ENCODE measurements around the gene RSPO3. TPM values are rescaled to one million over a fixed set of nuclear protein-coding genes. Genes with fewer than 3 reads are reported as not detected.

RSPO3 gene
- total RNA-seq, 1 experiment from 2014 or later, result not detected

GRCh38 chr6:127199470-127199869, 81.0 kb downstream of the RSPO3 start:
- DNase-seq (ENCODE audit: low read depth, low spot score) (no peak), ATAC-seq (no peak)
- POLR2A ChIA-PET, result no interaction called here
- BruUV-seq (replicated peaks), result no TSS peak
- intact Hi-C loops (cut with micrococcal nuclease), result no loop called here
- H3K4me2 ChIP-seq (ENCODE audit: low read length), result no peak overlapping the region
- no peak overlapping the region for H3K27ac ChIP-seq (ENCODE audit: low read depth, low read length)
- TF ChIP-seq YY1 (IDR thresholded peaks at IDR 0.05; ENCODE audit: extremely low read depth, insufficient replicate concordance, low read depth, low read length), result no peak
- no peak for TF ChIP-seq CBX3 (IDR thresholded peaks at IDR 0.05; ENCODE audit: low read depth)
- TF ChIP-seq EGR1 (IDR thresholded peaks at IDR 0.05; ENCODE audit: low read depth), result no peak
- no peak for TF ChIP-seq ZFX (IDR thresholded peaks at IDR 0.05)
- H3K4me1 ChIP-seq (ENCODE audit: control insufficient read depth in 1 of 2, insufficient read depth in 2 of 2, low read length in 2 of 2), result peaks cover 0 to 4% of the 10 kb centered on the region in 2 experiments; a peak in 1 of 4 replicates
- H3K9ac ChIP-seq (ENCODE audit: low read length), result no peak overlapping the region
- no peak overlapping the region for H2AFZ ChIP-seq (ENCODE audit: low read depth, low read length, poor library complexity, severe bottlenecking)
- no peaks in the 10 kb centered on the region for H3K36me3 ChIP-seq (ENCODE audit: control insufficient read depth in 1 of 2, insufficient read depth in 2 of 2, low read length in 2 of 2)
- H3K4me3 ChIP-seq (replicated peaks in 1 of 2; ENCODE audit: low read depth in 1 of 2, low read length in 2 of 2), result no peak overlapping the region
- no peaks in the 10 kb centered on the region for H3K27me3 ChIP-seq (ENCODE audit: insufficient read depth, low read length)
- H3K9me3 ChIP-seq (ENCODE audit: control insufficient read depth in 1 of 2, insufficient read depth in 1 of 2, low read depth in 1 of 2, low read length in 2 of 2), result no peaks in the 10 kb centered on the region
- RAD21 ChIA-PET (ENCODE audit: low non-redundant PET in 1 of 2, low total read pairs in 2 of 2, uncharacterized antibody in 2 of 2, unreplicated experiment in 2 of 2), result no interaction called here
- no peaks in the 10 kb centered on the region for H3K9me2 ChIP-seq (ENCODE audit: insufficient read depth)
- no peaks in the 10 kb centered on the region for H3K79me2 ChIP-seq (ENCODE audit: insufficient read depth, low read length)
- CTCF ChIA-PET, result no interaction called here
- no peaks in the 10 kb centered on the region for H4K20me1 ChIP-seq (ENCODE audit: insufficient read depth)

- peaks cover 0 to 4% of the 10 kb centered on the region in 2 experiments; a peak in 1 of 4 replicates for H3K4me1 ChIP-seq (ENCODE audit: control insufficient read depth in 1 of 2, insufficient read depth in 2 of 2, low read length in 2 of 2)
- no peak overlapping the region for H3K9ac ChIP-seq (ENCODE audit: low read length)
- no peaks in the 10 kb centered on the region for H3K36me3 ChIP-seq (ENCODE audit: control insufficient read depth in 1 of 2, insufficient read depth in 2 of 2, low read length in 2 of 2)
- RAD21 ChIA-PET (ENCODE audit: low non-redundant PET in 1 of 2, low total read pairs in 2 of 2, uncharacterized antibody in 2 of 2, unreplicated experiment in 2 of 2), result no interaction called here
- H3K27ac ChIP-seq (ENCODE audit: low read depth, low read length), result no peak overlapping the region
- no peaks in the 10 kb centered on the region for H3K27me3 ChIP-seq (ENCODE audit: insufficient read depth, low read length)
- intact Hi-C loops (cut with micrococcal nuclease), result no loop called here
- no peaks in the 10 kb centered on the region for H3K9me2 ChIP-seq (ENCODE audit: insufficient read depth)
- H3K4me2 ChIP-seq (ENCODE audit: low read length), result no peak overlapping the region
- TF ChIP-seq FOSL1 (IDR thresholded peaks at IDR 0.05; ENCODE audit: low read depth) (no peak), ATF3 (IDR thresholded peaks at IDR 0.05) (no peak), CEBPB (IDR thresholded peaks at IDR 0.05; ENCODE audit: low read depth) (no peak), ZFX (IDR thresholded peaks at IDR 0.05) (no peak)
- H2AFZ ChIP-seq (ENCODE audit: low read depth, low read length, poor library complexity, severe bottlenecking), result no peak overlapping the region
- H3K9me3 ChIP-seq (ENCODE audit: control insufficient read depth in 1 of 2, insufficient read depth in 1 of 2, low read depth in 1 of 2, low read length in 2 of 2), result no peaks in the 10 kb centered on the region
- BruUV-seq (replicated peaks), result no TSS peak
- H4K20me1 ChIP-seq (ENCODE audit: insufficient read depth), result no peaks in the 10 kb centered on the region
- no peaks in the 10 kb centered on the region for H3K79me2 ChIP-seq (ENCODE audit: insufficient read depth, low read length)
- DNase-seq (ENCODE audit: low read depth, low spot score) (no peak), ATAC-seq (no peak)
- POLR2A ChIA-PET, result no interaction called here
- CTCF ChIA-PET, result interaction anchor here (3.2 kb wide), 1 partner anchor 13 kb away, joined by 13 read pairs; no protein-coding TSS in a partner anchor
- H3K4me3 ChIP-seq (replicated peaks in 1 of 2; ENCODE audit: low read depth in 1 of 2, low read length in 2 of 2), result no peak overlapping the region
Measured at GRCh38 chr6:127200114-127200513, 81.6 kb downstream of the RSPO3 start.
